Skeletal muscle cell (primary cell): ENCODE data around the gene PCDHB4.
"Not testable (repeated sequence)": the region's sequence is repeated elsewhere in the genome, so short reads cannot be mapped to it uniquely, and the experiment has no call there.

Source experiments
- DNase-seq: peaks from one replicate; pipeline ENCODE4 v3.0.0-alpha.2; 2010; ENCODE audit warnings: low read depth
- H3K4me3 ChIP-seq: 2 replicates; pipeline ENCODE4 v1.5.1; 2011; ENCODE audit warnings: low read depth, mild to moderate bottlenecking, control low read depth, low read length, moderate library complexity

The PCDHB4 gene

GRCh38 chr5:141121563-141121962 lies at the start of gene PCDHB4:
Gene PCDHB4, plus strand, starts transcription at chr5:141121818. Its CDS starts 181 bp downstream, at chr5:141121999.
- H3K4me3 ChIP-seq = no peak within 1 kb of the TSS
- DNase-seq = no peak

- DNase-seq = no peak
- H3K4me3 ChIP-seq = no peak overlapping the region
These were observed 43.8 kb upstream of the PCDHB4 start for GRCh38 chr5:141077826-141078225.

- no peak for DNase-seq
- H3K4me3 ChIP-seq = no peak overlapping the region
These were observed 39.4 kb upstream of the PCDHB4 start for GRCh38 chr5:141082228-141082627.

GRCh38 chr5:141084487-141084989 lies 37.1 kb upstream of the PCDHB4 start:
- DNase-seq = no peak
- peak overlapping the region; percentile 37 for H3K4me3 ChIP-seq

- H3K4me3 ChIP-seq = peak within 1 kb of the TSS; percentile 27
- no peak for DNase-seq
These were observed 26.9 kb upstream of the PCDHB4 start, which contains the start of gene PCDHB2 for GRCh38 chr5:141094481-141095262. Gene PCDHB2, plus strand, starts transcription at chr5:141094615. Its CDS starts 176 bp downstream, at chr5:141094791.

- DNase-seq = no peak
- H3K4me3 ChIP-seq = peak overlapping the region; percentile 27
These were observed 26.4 kb upstream of the PCDHB4 start for GRCh38 chr5:141095263-141095641.

- not testable (repeated sequence) for DNase-seq, H3K4me3 ChIP-seq
These were observed 25.4 kb upstream of the PCDHB4 start for GRCh38 chr5:141096181-141096580.

GRCh38 chr5:141096586-141096985 lies 25.0 kb upstream of the PCDHB4 start:
- not testable (repeated sequence) for H3K4me3 ChIP-seq, DNase-seq

- no peak within 1 kb of the TSS for H3K4me3 ChIP-seq
- no peak for DNase-seq
These were observed 21.3 kb upstream of the PCDHB4 start, which contains the start of gene PCDHB3 for GRCh38 chr5:141100243-141100805. Gene PCDHB3, plus strand, starts transcription at chr5:141100473. Its CDS starts 177 bp downstream, at chr5:141100650.

- no peak for DNase-seq
- no peak overlapping the region for H3K4me3 ChIP-seq
These were observed 20.6 kb upstream of the PCDHB4 start for GRCh38 chr5:141101059-141101458.

- not testable (repeated sequence) for H3K4me3 ChIP-seq, DNase-seq
These were observed 19.5 kb upstream of the PCDHB4 start for GRCh38 chr5:141102070-141102469.

- H3K4me3 ChIP-seq, DNase-seq: not testable (repeated sequence)
These were observed 19.1 kb upstream of the PCDHB4 start for GRCh38 chr5:141102471-141102870.

- H3K4me3 ChIP-seq = no peak overlapping the region
- no peak for DNase-seq
These were observed 16.3 kb upstream of the PCDHB4 start for GRCh38 chr5:141105350-141105749.

- no peak overlapping the region for H3K4me3 ChIP-seq
- no peak for DNase-seq
These were observed 2.4 kb upstream of the PCDHB4 start for GRCh38 chr5:141119250-141119649.

- H3K4me3 ChIP-seq = no peak overlapping the region
- no peak for DNase-seq
These were observed 367 bp downstream of the PCDHB4 start for GRCh38 chr5:141121985-141122384.

- H3K4me3 ChIP-seq, DNase-seq: not testable (repeated sequence)
These were observed 1.9 kb downstream of the PCDHB4 start for GRCh38 chr5:141123396-141124135.

GRCh38 chr5:141127305-141127704 lies 5.7 kb downstream of the PCDHB4 start:
- no peak for DNase-seq
- no peak overlapping the region for H3K4me3 ChIP-seq

- DNase-seq = no peak
- peak within 1 kb of the TSS; percentile 34 for H3K4me3 ChIP-seq
These were observed 13.6 kb downstream of the PCDHB4 start, which contains the start of gene PCDHB5 for GRCh38 chr5:141135030-141135717. Gene PCDHB5, plus strand, starts transcription at chr5:141135206. Its CDS starts 229 bp downstream, at chr5:141135435.

GRCh38 chr5:141135718-141136266 lies 14.2 kb downstream of the PCDHB4 start:
- DNase-seq = no peak
- peak overlapping the region; percentile 34 for H3K4me3 ChIP-seq
